NCI-H1092 (cell line): ENCODE results near the gene PRMT5.

Source experiments
- DNase-seq: peaks from one replicate; lab custom pipeline; 2025; lab: John Stamatoyannopoulos, UW

PRMT5 gene

DNA sequence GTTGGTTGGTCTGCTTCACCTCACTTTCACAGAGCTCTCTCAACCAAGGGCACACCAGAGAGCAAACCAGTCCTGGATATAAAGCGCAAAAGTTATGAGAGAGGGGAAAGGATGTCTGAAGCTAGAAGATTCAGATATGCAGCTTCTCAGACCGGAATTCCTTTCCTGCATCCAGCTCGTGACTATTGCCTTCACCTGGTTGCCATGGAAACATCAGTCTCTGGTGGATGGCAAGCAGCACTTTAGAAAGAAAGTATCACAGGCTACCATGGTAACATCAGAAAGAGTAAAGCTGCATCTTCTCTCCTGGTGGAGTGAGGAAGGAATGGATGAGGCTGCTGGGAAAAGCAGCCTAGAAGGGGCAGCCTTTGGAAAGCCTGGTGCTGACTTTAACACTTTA, 32.4 kb downstream of the PRMT5 start:
- DNase-seq, result no peak

DNA sequence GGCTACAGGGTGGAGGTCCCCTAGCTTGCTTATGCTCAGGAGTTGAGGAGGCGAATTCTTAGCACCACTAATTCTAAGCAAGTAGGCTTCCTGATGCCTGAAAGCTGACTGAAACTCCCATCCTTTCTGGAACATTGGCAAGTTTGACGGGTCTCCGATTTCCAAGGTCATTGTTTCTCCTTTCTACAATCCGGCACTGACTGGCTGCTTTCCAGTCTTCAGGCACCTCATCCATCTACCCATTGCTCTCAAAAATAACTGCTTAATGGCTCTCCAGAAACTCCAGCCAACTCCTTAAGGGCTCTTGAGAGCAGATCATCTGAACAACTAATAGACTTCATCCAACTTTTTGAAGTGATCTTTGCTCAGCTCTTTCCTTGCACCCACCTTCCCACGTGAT, 32.8 kb downstream of the PRMT5 start:
- DNase-seq, result no peak

GRCh38 chr14:22895402-22895801, 33.8 kb downstream of the PRMT5 start:
- no peak for DNase-seq

GRCh38 chr14:22893706-22894105, 35.5 kb downstream of the PRMT5 start:
- DNase-seq, result no peak

DNA sequence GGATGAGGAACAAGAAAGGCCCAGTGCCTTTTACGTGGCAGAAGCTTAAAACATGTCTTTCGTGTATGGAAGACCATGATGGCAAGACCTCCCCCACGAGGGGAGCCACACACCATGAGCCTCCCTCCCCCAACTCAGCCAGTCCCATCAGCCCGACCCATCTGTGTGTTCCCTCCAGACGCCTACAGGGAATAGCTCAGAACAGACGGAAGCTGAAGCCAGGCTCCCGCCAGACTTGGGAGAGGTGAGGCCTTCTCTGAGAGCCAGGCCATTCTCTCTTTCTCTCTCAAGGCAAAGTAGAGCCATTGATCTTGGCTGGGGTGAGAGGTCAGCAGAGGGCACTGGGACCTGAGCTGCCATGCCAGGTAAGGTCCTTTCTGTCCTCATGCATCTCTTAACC, 36.7 kb downstream of the PRMT5 start:
- no peak for DNase-seq

DNA sequence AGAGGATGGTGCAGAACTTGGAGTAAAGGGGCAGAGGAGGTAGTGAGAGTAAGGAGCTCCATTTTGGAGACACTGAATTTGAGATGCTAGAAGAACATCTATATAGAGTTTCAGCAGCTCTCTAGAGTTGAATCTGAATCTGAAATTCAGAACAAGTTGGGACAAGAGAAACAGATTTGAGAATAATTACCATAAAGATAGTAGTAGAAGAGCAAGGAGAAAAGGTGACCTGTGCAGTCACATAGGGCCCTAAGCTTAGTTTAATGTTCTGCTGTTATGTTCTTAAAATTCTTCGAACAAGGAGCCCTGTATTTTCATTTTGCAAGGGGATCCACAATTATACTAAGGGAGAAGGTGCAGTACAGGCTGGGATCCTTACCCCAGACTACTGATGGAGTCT, 38.8 kb downstream of the PRMT5 start:
- no peak for DNase-seq

DNA sequence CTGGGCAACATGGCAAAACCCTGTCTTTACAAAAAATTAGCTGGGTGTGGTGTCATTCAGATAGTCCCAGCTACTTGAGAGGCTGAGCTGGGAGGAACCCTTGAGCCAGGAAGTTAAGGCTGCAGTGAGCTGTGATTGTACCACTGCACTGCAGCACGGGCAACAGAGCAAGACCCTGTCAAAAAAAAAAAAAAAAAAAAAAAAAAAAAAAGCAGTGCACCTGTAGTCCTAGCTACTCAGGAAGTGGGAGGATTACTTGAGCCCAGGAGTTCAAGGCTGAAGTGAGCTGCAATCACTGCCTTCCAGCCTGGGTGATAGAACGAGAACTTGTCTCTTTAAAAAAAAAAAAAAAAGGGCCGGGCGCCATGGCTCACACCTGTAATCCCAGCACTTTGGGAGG, 40.5 kb downstream of the PRMT5 start:
- DNase-seq, result no peak

GRCh38 chr14:22887990-22888378, 41.2 kb downstream of the PRMT5 start:
- DNase-seq, result no peak

GRCh38 chr14:22887260-22887989, 41.8 kb downstream of the PRMT5 start:
- DNase-seq, result peak; percentile 92

DNA sequence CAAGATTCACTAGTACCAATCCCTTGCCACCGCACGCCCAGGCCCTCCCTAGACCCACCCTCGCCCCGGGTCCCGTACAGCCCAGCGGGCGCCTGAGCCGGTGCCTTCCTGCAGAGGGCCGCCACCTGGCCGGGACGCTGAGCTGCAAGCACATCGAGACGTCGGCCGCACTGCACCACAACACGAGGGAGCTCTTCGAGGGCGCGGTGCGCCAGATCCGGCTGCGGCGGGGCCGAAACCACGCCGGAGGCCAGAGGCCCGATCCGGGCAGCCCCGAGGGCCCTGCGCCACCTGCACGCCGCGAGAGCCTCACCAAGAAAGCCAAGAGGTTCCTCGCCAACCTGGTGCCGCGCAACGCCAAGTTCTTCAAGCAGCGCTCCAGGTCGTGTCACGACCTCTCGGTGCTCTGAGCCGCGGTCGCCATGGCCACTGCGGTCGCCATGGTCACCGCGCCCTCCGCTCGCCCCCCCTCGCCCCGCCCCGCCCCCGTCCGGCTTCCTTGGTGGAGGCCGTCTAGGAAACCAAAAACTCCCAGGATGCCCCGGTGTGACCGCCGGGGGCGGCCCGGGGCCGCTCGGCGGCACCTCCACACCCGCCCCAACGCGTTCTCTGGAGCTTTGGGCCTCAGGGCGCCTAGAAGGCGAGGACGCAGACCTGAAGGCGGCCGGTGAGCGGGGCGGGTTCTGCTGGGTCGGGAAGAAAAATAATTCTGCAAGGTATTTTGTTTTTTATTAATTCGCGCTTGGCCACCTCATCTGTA, 42.5 kb downstream of the PRMT5 start:
- DNase-seq, result peak; percentile 77

DNA sequence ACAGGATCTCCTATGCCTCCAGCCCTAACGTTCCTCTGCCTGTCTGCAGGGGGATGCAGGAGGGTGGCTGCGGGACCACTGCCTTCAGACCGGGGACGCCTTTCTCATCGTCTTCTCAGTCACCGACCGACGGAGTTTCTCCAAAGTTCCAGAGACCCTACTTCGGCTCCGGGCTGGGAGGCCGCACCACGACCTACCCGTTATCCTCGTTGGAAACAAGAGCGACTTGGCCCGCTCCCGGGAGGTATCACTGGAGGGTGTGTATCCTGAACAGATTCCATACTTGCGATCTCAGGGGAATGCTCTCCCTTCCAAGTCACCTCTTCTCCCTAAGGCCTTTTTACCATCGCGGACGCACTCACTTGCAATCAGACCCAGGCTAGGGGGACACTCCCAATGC, 43.2 kb downstream of the PRMT5 start:
- DNase-seq, result no peak

GRCh38 chr14:22884738-22885523, 44.2 kb downstream of the PRMT5 start:
- DNase-seq, result no peak

DNA sequence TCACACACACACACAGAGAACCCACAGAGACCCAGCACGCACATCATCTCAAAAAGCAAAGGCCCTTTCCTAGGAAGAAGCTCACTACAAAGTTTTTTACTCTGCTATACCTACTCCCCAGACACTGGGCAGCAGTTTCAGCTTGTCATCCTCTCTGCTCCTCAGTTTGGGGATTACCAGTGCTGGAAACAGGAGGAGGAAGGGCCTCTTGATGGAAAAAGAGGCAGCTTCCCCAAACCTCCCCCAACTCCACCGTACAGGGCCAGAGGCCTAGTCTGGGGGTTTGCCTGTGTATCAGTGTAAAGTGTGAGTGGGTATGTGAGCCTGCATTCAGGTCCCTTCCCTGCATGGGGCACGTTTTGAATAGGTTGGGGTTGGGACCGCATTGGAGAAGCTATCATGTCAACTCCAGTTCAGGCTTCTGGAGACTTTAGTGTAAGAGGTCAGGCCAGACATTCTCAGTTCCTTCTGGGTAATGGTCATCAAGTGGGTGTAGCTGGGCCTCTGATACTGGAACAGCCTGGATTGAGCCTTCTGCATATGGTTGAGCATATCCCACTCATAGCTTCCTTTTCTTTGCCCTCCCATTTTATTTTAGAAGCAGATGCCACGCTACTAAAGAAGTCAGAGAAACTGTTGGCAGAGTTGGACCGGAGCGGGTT, 45.0 kb downstream of the PRMT5 start:
- DNase-seq, result no peak

- peak; percentile 75 for DNase-seq
These were observed 45.8 kb downstream of the PRMT5 start, which contains the start of gene REM2 for GRCh38 chr14:22883173-22883976. TSS of gene REM2 (plus strand) at chr14:22883222. CDS start at chr14:22883288, 66 bp downstream.

DNA sequence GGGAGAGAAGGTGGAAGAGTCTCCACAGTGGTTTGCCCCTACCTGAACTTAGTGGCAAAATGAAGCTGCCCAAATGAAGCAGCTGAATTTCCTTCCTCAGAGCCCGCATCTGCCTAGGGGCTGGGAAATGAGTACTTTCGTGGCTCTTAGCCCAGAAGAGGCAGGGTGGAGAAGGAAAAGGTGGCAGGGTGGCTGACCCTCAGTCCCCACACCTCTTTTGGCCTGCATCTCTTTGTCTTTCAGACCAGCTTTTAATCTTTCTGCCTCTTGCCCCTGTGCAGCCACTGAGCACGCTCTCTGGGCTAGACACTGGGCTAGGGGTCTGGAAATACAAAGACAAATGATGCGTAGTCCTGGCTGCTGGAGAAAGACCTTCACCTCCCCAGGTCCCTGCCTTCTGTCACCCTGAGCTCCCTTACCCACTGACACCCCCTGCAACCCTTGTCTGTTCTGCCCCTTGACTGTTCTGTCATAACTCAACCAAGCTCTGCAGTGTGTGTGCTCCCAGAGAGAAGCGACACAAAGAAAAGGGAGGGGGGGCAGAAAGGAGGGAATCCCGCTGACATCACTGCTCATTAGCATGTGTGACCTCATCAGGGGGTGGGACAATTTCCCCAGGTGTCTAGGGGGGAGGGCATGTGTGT, 46.5 kb downstream of the PRMT5 start:
- DNase-seq, result peak; percentile 80

GRCh38 chr14:22882064-22882463, 47.1 kb downstream of the PRMT5 start:
- DNase-seq, result no peak

DNA sequence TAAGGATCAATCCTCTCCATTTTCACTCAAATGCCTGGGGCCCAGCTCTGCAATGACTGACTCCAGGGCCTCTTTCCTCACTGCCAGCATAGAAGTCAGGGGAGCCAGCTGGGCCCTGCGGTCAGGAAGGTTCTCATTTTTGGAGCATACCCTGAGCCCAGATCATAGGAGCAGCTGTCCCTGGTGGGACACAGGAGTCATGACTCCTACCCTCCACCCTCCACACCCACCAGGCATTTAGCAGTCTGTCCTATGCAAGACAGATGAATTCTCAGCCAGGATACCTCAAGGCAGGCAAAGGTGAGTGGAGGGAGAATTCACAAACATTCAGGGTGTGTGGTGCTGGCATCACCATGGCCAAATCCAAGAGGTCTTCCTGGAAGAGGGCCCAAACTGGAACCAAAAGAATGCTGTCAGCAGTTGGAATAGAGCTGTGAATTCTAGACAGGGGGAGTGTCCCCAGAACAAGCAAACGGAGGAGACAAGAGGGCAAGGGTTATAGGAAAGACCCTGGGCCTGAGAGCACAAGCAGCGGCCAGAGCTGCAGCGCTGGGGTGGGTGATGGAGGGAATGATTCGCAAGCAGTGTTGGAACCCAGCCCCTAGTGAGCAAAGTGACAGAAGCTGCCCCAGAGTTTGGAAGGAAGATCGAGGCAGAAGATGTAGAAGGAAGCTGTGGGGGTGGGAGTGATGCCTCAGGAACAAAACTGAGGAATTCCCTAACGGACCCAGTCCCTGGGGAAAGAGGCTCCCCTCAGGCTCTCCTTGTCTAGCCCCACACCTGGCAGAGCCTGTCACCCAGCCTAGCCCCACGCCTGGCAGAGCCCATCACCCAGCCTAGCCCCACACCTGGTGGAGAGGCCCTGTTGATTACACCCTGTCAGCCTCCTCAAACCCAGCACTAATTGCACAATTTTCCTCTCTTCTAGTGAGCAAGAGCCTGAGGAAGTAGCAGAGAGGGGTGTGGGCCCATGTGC, 50.6 kb downstream of the PRMT5 start:
- no peak for DNase-seq

GRCh38 chr14:22877000-22877501, 52.1 kb downstream of the PRMT5 start:
- no peak for DNase-seq

DNA sequence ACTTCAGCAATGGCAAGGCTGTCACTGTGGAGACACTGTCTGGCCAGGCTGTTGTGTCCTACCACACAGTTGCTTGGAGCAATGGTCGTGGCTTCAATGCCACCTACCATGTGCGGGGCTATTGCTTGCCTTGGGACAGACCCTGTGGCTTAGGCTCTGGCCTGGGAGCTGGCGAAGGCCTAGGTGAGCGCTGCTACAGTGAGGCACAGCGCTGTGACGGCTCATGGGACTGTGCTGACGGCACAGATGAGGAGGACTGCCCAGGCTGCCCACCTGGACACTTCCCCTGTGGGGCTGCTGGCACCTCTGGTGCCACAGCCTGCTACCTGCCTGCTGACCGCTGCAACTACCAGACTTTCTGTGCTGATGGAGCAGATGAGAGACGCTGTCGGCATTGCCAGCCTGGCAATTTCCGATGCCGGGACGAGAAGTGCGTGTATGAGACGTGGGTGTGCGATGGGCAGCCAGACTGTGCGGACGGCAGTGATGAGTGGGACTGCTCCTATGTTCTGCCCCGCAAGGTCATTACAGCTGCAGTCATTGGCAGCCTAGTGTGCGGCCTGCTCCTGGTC, 53.3 kb downstream of the PRMT5 start:
- DNase-seq, result no peak
